Colonic mucosa (tissue), 4 donors: ENCODE measurements around the gene ZNF253. TPM values are rescaled to one million over a fixed set of nuclear protein-coding genes. Genes with fewer than 3 reads are reported as not detected.
"Not testable (repeated sequence)": the region's sequence is repeated elsewhere in the genome, so short reads cannot be mapped to it uniquely, and the experiment has no call there.

Experiments used
- DNase-seq: peaks from one replicate; pipeline ENCODE4 v3.0.0-alpha.2; 2020
- H3K27ac ChIP-seq: fragments of 200-600 bp; one replicate; pipeline ENCODE4 v1.8.0; 2021
- H3K27me3 ChIP-seq: fragments of 200-600 bp; one replicate; pipeline ENCODE4 v1.8.0; 2021
- H3K36me3 ChIP-seq: fragments of 200-600 bp; one replicate; pipeline ENCODE4 v1.8.0; 2021
- H3K4me1 ChIP-seq: fragments of 200-600 bp; one replicate; pipeline ENCODE4 v1.8.0; 2021; ENCODE audit warnings: mild to moderate bottlenecking
- H3K4me3 ChIP-seq: fragments of 200-600 bp; one replicate; pipeline ENCODE4 v1.8.0; 2021
- H3K9ac ChIP-seq, 2 donors: one replicate each; pipeline ENCODE4 v1.7.0; 2013; ENCODE audit warnings: control low read depth in 2 of 2, low read depth in 2 of 2, low read length in 2 of 2
- H3K9me3 ChIP-seq: fragments of 200-600 bp; one replicate; pipeline ENCODE4 v1.8.0; 2021
- CTCF ChIP-seq: fragments of 200-600 bp; IDR thresholded peaks from one replicate; pipeline ENCODE4 v1.8.0; 2022; ENCODE audit warnings: antibody characterized with exemption, mild to moderate bottlenecking
- intact Hi-C: fragments of 100-400 bp; cut with DNase I; formaldehyde crosslinking; loops from one replicate; pipeline ENCODE4 v1.14.1; 2022
- total RNA-seq, 2 donors: library from RNA; stranded (reverse); fragmentation: NEBNext Ultra II Directional in 1 of 2; extraction: Animal tissue kit (Norgen Biotek cat#: 25700) in 1 of 2; gene quantifications; one replicate each; pipeline ENCODE4 v1.2.1, GENCODE V29; 2021
- donor health status: healthy.
- donor health status: DM: no; HTN: no; CAD: no.
- donor health status: DM: no; HTN: no; CAD: no.

Gene ZNF253
- total RNA-seq, 2 donors from 2014 or later = 8.0 to 9.0 TPM

- TF ChIP-seq CTCF = no peak
- intact Hi-C loops = no loop called here
- H3K4me1 ChIP-seq = no peaks in the 10 kb centered on the region
- H3K36me3 ChIP-seq = no peaks in the 10 kb centered on the region
- no peak for DNase-seq
- no peaks in the 10 kb centered on the region for H3K9me3 ChIP-seq
- no peak overlapping the region for H3K27ac ChIP-seq
- no peak overlapping the region for H3K9ac ChIP-seq
- no peak overlapping the region for H3K4me3 ChIP-seq
- H3K27me3 ChIP-seq = no peaks in the 10 kb centered on the region
These were observed 41.8 kb upstream of the ZNF253 start for GRCh38 chr19:19823916-19824315.

GRCh38 chr19:19826875-19827274 is 38.8 kb upstream of the ZNF253 start:
- no peak overlapping the region for H3K4me3 ChIP-seq
- TF ChIP-seq CTCF = no peak
- H3K27me3 ChIP-seq = no peaks in the 10 kb centered on the region
- DNase-seq = no peak
- intact Hi-C loops = no loop called here
- H3K36me3 ChIP-seq = no peaks in the 10 kb centered on the region
- no peaks in the 10 kb centered on the region for H3K9me3 ChIP-seq
- H3K4me1 ChIP-seq = no peaks in the 10 kb centered on the region
- H3K27ac ChIP-seq = no peak overlapping the region
- no peak overlapping the region for H3K9ac ChIP-seq

- intact Hi-C loops = no loop called here
- no peaks in the 10 kb centered on the region for H3K4me1 ChIP-seq
- DNase-seq = no peak
- peaks cover 13% of the 10 kb centered on the region for H3K9me3 ChIP-seq
- H3K9ac ChIP-seq = no peak overlapping the region
- TF ChIP-seq CTCF = no peak
- H3K4me3 ChIP-seq = no peak overlapping the region
- H3K36me3 ChIP-seq = no peaks in the 10 kb centered on the region
- H3K27me3 ChIP-seq = no peaks in the 10 kb centered on the region
- no peak overlapping the region for H3K27ac ChIP-seq
These were observed 30.1 kb upstream of the ZNF253 start for GRCh38 chr19:19835560-19836038.

- intact Hi-C loops = no loop called here
- Histone ChIP-seq H3K9me3 (no peaks in the 10 kb centered on the region), H3K4me1 (no peaks in the 10 kb centered on the region), H3K9ac (no peak overlapping the region), H3K4me3 (no peak overlapping the region), H3K27me3 (no peaks in the 10 kb centered on the region), H3K36me3 (no peaks in the 10 kb centered on the region), H3K27ac (no peak overlapping the region)
- no peak for DNase-seq
- no peak for TF ChIP-seq CTCF
These were observed 17.9 kb upstream of the ZNF253 start for GRCh38 chr19:19847781-19848180.

GRCh38 chr19:19849056-19849455 is 16.6 kb upstream of the ZNF253 start:
- Histone ChIP-seq H3K36me3 (no peaks in the 10 kb centered on the region), H3K4me1 (no peaks in the 10 kb centered on the region), H3K4me3 (no peak overlapping the region), H3K27ac (no peak overlapping the region), H3K9me3 (no peaks in the 10 kb centered on the region), H3K27me3 (no peaks in the 10 kb centered on the region), H3K9ac (no peak overlapping the region)
- DNase-seq = no peak
- intact Hi-C loops = no loop called here
- no peak for TF ChIP-seq CTCF

- H3K36me3 ChIP-seq, H3K4me1 ChIP-seq, H3K27ac ChIP-seq, H3K4me3 ChIP-seq, H3K27me3 ChIP-seq, intact Hi-C loops, H3K9me3 ChIP-seq, H3K9ac ChIP-seq, DNase-seq: not testable (repeated sequence)
These were observed 13.9 kb upstream of the ZNF253 start for GRCh38 chr19:19851740-19852139.
